Activated CD8-positive, alpha-beta memory T cell treated with anti-CD3 and anti-CD28 coated beads, Interleukin-2, amount 50 U/mL, for 24 hours (primary cell): ENCODE data around the gene SEC63.
"Not testable (repeated sequence)": the region's sequence is repeated elsewhere in the genome, so short reads cannot be mapped to it uniquely, and the experiment has no call there.

Source experiments
- DNase-seq: peaks from one replicate; pipeline ENCODE4 v3.0.0-alpha.2; 2020; ENCODE audit errors: extremely low read depth

SEC63 gene

GRCh38 chr6:107862383-107862782, 95.6 kb downstream of the SEC63 start:
- DNase-seq = no peak

GRCh38 chr6:107860963-107861362, 97.0 kb downstream of the SEC63 start:
- DNase-seq = not testable (repeated sequence)

- not testable (repeated sequence) for DNase-seq
Measured at GRCh38 chr6:107860144-107860543, 97.9 kb downstream of the SEC63 start.

- no peak for DNase-seq
Measured at GRCh38 chr6:107853230-107853629, 104.8 kb downstream of the SEC63 start.

GRCh38 chr6:107849325-107849724, 108.7 kb downstream of the SEC63 start:
- DNase-seq = no peak

- peak; percentile 64 for DNase-seq
Measured at GRCh38 chr6:107847844-107848802, 109.9 kb downstream of the SEC63 start.

GRCh38 chr6:107846262-107846795, 111.7 kb downstream of the SEC63 start:
- no peak for DNase-seq

- no peak for DNase-seq
Measured at GRCh38 chr6:107845777-107846176, 112.2 kb downstream of the SEC63 start.

GRCh38 chr6:107843400-107843799, 114.6 kb downstream of the SEC63 start:
- DNase-seq = no peak

GRCh38 chr6:107841275-107841670, 116.7 kb downstream of the SEC63 start:
- no peak for DNase-seq

GRCh38 chr6:107840636-107841274, 117.3 kb downstream of the SEC63 start:
- DNase-seq = no peak

- DNase-seq = no peak
Measured at GRCh38 chr6:107833136-107833535, 124.9 kb downstream of the SEC63 start.

GRCh38 chr6:107832151-107833056, 125.6 kb downstream of the SEC63 start:
- no peak for DNase-seq

GRCh38 chr6:107830060-107830459, 127.9 kb downstream of the SEC63 start:
- no peak for DNase-seq

GRCh38 chr6:107827541-107827940, 130.5 kb downstream of the SEC63 start:
- no peak for DNase-seq

GRCh38 chr6:107823047-107823557, 134.9 kb downstream of the SEC63 start:
- no peak for DNase-seq

GRCh38 chr6:107822176-107823046, 135.6 kb downstream of the SEC63 start:
- no peak for DNase-seq

GRCh38 chr6:107821591-107821990, 136.4 kb downstream of the SEC63 start:
- DNase-seq = no peak

- no peak for DNase-seq
Measured at GRCh38 chr6:107820338-107821261, 137.4 kb downstream of the SEC63 start.
